Thoracic aorta (tissue), 2 donors: ENCODE measurements around the gene BAZ1B. TPM values are rescaled to one million over a fixed set of nuclear protein-coding genes. Genes with fewer than 3 reads are reported as not detected.
"Not testable (repeated sequence)": the region's sequence is repeated elsewhere in the genome, so short reads cannot be mapped to it uniquely, and the experiment has no call there.

Experiments
- ATAC-seq: fragments of 150-250 bp; one replicate; pipeline ENCODE4 v1.8.0; 2017; ENCODE audit warnings: low read depth; ENCODE audit not compliant: insufficient number of reproducible peaks, low FRiP score
- DNase-seq: peaks from one replicate; pipeline ENCODE4 v3.0.0-alpha.2; 2020; ENCODE audit warnings: low spot score
- H3K27ac ChIP-seq, 2 donors: fragments of 200-600 bp; sonication (generic); 1 replicate in 1 of 2; 2 replicates in 1 of 2; pipeline ENCODE4 v1.5.1; 2016; ENCODE audit warnings: mild to moderate bottlenecking in 2 of 2, moderate library complexity in 2 of 2
- H3K27me3 ChIP-seq: fragments of 200-600 bp; sonication (generic); replicated peaks from 2 replicates; pipeline ENCODE4 v1.6.0; 2016; ENCODE audit warnings: mild to moderate bottlenecking; ENCODE audit not compliant: insufficient read depth
- H3K36me3 ChIP-seq: fragments of 200-600 bp; sonication (generic); one replicate; pipeline ENCODE4 v1.5.1; 2016
- H3K4me1 ChIP-seq, 2 donors: fragments of 200-600 bp; sonication (generic); 1 replicate in 1 of 2; 2 replicates in 1 of 2; pipeline versions ENCODE4 v1.5.1 to v1.6.0; 2016; ENCODE audit warnings: low read depth in 2 of 2, mild to moderate bottlenecking in 1 of 2; ENCODE audit not compliant: control insufficient read depth in 1 of 2
- H3K4me3 ChIP-seq: fragments of 200-600 bp; sonication (generic); 2 replicates; pipeline ENCODE4 v1.5.1; 2016; ENCODE audit warnings: mild to moderate bottlenecking
- H3K9me3 ChIP-seq: fragments of 200-600 bp; sonication (generic); 2 replicates; pipeline ENCODE4 v1.5.1; 2016
- total RNA-seq, 2 donors: library from RNA; depleted of rRNA; stranded (reverse); fragments of >200 nt; gene quantifications; one replicate each; pipeline versions ENCODE4 v1.1.0 to v1.2.3, GENCODE V29; 2016
- TF ChIP-seq, protein P1 (sequence below): fragments of 200-600 bp; sonication (generic); IDR thresholded peaks from one replicate; pipeline ENCODE4 v1.5.1; 2019; ENCODE audit warnings: antibody characterized with exemption

The BAZ1B gene
- total RNA-seq, 2 donors from 2014 or later: 43.9 to 65.3 TPM

DNA sequence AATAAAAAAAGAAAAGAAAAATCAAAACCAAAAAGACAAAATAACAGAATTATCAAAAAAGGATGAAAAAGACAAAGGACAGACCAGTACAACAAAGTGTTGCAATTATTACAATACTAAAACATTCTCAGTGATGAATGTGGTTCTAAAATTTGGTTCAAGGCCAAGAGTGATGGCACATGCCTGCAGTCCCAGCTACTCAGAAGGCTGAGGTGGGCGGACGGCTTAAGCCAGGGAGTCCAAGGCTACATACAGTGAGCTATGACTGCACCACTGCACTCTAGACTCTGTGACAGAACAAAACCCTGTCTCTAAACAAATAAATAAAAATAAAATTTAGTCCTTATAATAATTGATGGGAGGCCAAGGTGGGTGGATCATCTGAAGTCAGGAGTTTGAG lies 14.5 kb downstream of the BAZ1B start:
- Histone ChIP-seq H3K27ac (no peak overlapping the region), H3K4me3 (no peak overlapping the region), H3K4me1 (peaks cover 7 to 10% of the 10 kb centered on the region in 2 donors), H3K27me3 (no peaks in the 10 kb centered on the region), H3K36me3 (peaks cover 66% of the 10 kb centered on the region), H3K9me3 (no peaks in the 10 kb centered on the region)
- ATAC-seq: no peak
- DNase-seq: no peak
- TF ChIP-seq, protein P1, sequence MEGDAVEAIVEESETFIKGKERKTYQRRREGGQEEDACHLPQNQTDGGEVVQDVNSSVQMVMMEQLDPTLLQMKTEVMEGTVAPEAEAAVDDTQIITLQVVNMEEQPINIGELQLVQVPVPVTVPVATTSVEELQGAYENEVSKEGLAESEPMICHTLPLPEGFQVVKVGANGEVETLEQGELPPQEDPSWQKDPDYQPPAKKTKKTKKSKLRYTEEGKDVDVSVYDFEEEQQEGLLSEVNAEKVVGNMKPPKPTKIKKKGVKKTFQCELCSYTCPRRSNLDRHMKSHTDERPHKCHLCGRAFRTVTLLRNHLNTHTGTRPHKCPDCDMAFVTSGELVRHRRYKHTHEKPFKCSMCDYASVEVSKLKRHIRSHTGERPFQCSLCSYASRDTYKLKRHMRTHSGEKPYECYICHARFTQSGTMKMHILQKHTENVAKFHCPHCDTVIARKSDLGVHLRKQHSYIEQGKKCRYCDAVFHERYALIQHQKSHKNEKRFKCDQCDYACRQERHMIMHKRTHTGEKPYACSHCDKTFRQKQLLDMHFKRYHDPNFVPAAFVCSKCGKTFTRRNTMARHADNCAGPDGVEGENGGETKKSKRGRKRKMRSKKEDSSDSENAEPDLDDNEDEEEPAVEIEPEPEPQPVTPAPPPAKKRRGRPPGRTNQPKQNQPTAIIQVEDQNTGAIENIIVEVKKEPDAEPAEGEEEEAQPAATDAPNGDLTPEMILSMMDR: no peak

DNA sequence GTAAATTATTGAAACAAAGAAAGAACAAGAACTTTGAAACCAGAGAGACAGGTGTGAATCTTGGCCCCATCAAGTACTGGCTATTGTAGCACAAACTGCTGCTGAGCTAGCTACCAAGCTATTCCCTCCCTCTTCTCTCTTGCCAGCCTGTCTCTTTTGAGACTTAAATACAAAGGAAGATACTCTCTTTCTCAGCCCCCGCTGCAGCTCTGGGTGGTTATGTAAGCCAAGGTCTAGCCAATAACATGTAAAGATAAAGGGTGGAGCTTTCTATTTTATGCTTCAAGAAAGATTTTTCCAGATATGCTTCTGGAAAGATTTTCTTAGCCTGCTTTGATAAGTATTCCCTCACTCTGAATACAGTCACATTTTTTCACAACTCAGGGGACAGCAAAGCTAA lies 17.2 kb downstream of the BAZ1B start:
- Histone ChIP-seq H3K4me1 (no peaks in the 10 kb centered on the region), H3K4me3 (no peak overlapping the region), H3K27ac (no peak overlapping the region), H3K36me3 (peaks cover 70% of the 10 kb centered on the region), H3K9me3 (no peaks in the 10 kb centered on the region), H3K27me3 (no peaks in the 10 kb centered on the region)
- no peak for DNase-seq
- TF ChIP-seq, protein P1: no peak
- no peak for ATAC-seq

DNA sequence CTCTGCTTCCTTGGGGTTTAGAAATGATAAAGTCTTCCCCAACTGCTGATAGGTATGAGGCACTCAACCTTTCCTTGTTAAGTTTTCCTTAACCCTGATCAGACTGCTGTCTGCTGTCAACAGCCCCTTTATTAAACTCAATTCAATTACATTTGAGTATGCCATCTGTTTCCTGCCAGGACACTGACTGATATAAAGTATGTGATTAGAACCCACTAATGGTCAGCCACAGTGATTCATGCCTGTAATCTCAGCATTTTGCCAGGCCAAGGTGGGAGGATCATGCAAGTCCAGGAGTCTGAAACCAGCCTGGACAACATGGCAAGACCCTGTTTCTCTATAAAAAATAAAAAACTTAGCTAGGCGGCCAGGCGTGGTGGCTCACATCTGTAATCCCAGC lies 18.1 kb downstream of the BAZ1B start:
- DNase-seq (no peak), ATAC-seq (no peak)
- Histone ChIP-seq H3K27me3 (no peaks in the 10 kb centered on the region), H3K36me3 (peaks cover 72% of the 10 kb centered on the region), H3K4me3 (no peak overlapping the region), H3K27ac (no peak overlapping the region), H3K9me3 (no peaks in the 10 kb centered on the region), H3K4me1 (no peaks in the 10 kb centered on the region)
- TF ChIP-seq, protein P1: no peak

DNA sequence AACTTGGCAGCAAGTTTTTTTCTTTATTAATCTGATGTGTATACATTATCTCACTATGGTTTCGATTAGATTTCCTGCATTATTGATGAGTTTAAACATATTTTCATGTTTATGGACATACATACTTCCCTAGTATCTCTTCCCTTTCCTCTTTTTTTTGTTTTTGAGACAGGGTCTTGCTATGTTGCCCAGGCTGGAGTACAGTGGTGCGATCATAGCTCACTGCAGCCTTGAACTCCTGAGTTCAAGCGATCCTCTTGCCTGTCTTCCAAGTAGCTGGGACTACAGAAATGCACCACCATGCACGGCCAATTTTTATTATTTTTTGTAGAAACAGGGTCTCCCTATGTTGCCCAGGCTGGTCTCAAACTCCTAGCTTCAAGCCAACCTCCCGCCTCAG lies 18.9 kb downstream of the BAZ1B start:
- peaks cover 73% of the 10 kb centered on the region for H3K36me3 ChIP-seq
- no peak overlapping the region for H3K27ac ChIP-seq
- H3K9me3 ChIP-seq: no peaks in the 10 kb centered on the region
- H3K4me1 ChIP-seq: no peaks in the 10 kb centered on the region
- H3K4me3 ChIP-seq: no peak overlapping the region
- H3K27me3 ChIP-seq: no peaks in the 10 kb centered on the region
- ATAC-seq (no peak), DNase-seq (no peak)
- TF ChIP-seq, protein P1: no peak

DNA sequence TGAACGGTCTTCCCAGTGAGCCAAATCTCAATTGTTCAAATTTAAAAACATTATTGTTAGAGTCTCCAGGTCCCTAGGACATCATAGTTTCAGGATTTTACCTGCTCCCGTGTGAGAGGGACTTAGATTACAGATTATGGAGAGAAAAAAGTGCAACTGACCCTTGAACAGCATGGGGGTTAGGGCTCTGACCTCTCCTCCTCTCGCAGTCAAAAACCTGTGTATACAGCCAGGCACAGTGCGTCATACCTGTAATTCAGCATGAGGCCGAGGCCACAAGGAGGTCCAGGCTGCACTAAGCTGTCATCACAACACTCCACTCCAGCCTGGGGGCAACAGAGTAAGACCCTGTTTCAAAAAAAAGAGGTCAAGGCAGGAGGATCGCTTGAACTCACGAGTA lies 25.5 kb downstream of the BAZ1B start:
- Histone ChIP-seq H3K27me3 (no peaks in the 10 kb centered on the region), H3K27ac (no peak overlapping the region), H3K36me3 (peaks cover 80% of the 10 kb centered on the region), H3K4me1 (no peaks in the 10 kb centered on the region), H3K4me3 (no peak overlapping the region), H3K9me3 (no peaks in the 10 kb centered on the region)
- TF ChIP-seq, protein P1: no peak
- no peak for ATAC-seq
- no peak for DNase-seq

DNA sequence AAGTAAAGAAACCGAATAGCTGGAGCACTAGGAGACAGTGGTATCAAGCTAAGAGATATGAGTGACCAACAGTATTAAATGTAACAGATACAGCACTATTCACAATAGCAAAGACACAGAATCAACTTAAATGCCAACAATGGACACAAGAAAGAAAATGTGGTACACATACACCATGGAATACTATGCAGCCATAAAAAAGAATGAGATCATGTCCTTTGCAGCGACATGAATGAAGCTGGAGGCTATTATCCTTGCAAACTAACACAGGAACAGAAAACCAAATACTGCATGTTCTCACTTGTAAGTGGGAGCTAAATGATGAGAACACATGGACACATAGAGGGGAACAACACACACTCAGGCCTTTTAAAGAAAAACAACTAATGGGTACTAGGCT lies 26.6 kb downstream of the BAZ1B start:
- H3K36me3 ChIP-seq: peaks cover 72% of the 10 kb centered on the region
- not testable (repeated sequence) for DNase-seq, H3K27ac ChIP-seq, H3K9me3 ChIP-seq, ATAC-seq, H3K4me3 ChIP-seq, H3K27me3 ChIP-seq, H3K4me1 ChIP-seq
